ENCODE data around the gene SLC19A1. TPM values are rescaled to one million over a fixed set of nuclear protein-coding genes. Genes with fewer than 3 reads are reported as not detected.

The SLC19A1 gene
- total RNA-seq, 1 donor from 2014 or later = 11.0 TPM

DNA sequence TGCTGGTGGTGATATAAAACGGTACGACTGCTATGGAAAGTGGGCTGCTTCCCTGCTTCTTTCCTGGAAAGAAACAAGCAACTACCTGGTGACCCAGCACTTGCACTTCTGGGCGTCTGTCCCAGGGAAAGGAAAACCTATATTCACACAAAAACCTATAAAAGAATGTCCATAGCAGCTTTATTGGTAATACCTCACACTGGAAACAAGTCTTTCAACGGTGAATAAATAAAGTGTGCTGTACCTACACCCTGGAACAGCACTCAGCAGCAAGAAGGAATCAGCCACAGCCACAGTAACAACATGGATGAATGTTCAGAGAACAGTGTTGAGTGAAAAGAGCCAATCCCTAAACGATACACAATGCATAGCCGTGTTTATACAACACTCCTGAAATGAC lies 19.9 kb downstream of the SLC19A1 start:
- Mint-ChIP-seq H3K4me3 (ENCODE audit: unreplicated experiment) (no peak overlapping the region), H3K36me3 (ENCODE audit: unreplicated experiment) (peaks cover 34% of the 10 kb centered on the region), H3K27me3 (ENCODE audit: unreplicated experiment) (no peaks in the 10 kb centered on the region), H3K27ac (ENCODE audit: unreplicated experiment) (no peak overlapping the region), H3K4me1 (ENCODE audit: unreplicated experiment) (no peaks in the 10 kb centered on the region), H3K9me3 (ENCODE audit: unreplicated experiment) (peaks cover 42% of the 10 kb centered on the region)
- no peak for DNase-seq (ENCODE audit: extremely low spot score, unreplicated experiment)
- TF ChIP-seq, protein P1, sequence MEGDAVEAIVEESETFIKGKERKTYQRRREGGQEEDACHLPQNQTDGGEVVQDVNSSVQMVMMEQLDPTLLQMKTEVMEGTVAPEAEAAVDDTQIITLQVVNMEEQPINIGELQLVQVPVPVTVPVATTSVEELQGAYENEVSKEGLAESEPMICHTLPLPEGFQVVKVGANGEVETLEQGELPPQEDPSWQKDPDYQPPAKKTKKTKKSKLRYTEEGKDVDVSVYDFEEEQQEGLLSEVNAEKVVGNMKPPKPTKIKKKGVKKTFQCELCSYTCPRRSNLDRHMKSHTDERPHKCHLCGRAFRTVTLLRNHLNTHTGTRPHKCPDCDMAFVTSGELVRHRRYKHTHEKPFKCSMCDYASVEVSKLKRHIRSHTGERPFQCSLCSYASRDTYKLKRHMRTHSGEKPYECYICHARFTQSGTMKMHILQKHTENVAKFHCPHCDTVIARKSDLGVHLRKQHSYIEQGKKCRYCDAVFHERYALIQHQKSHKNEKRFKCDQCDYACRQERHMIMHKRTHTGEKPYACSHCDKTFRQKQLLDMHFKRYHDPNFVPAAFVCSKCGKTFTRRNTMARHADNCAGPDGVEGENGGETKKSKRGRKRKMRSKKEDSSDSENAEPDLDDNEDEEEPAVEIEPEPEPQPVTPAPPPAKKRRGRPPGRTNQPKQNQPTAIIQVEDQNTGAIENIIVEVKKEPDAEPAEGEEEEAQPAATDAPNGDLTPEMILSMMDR (IDR thresholded peaks at IDR 0.05) = no peak

DNA sequence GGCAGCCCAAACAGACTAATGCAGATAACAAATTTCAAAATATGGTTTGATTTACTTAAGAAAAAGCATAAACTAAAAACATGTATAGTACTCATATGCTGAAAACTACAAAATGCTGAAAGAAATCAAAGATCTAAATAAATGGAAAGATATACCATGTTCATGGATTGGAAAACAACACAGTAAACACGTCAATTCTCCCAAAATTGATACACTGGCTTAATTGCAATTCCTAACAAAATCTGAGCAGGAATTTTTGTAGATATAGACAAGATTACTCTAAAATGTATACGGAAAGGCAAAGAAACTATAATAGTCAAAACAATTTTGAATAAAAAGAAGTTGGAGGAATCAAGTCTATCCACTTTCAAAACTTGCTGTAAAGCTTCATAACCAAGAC lies 21.0 kb downstream of the SLC19A1 start:
- Mint-ChIP-seq H3K4me3 (ENCODE audit: unreplicated experiment) (no peak overlapping the region), H3K4me1 (ENCODE audit: unreplicated experiment) (no peaks in the 10 kb centered on the region), H3K9me3 (ENCODE audit: unreplicated experiment) (peaks cover 42% of the 10 kb centered on the region), H3K27ac (ENCODE audit: unreplicated experiment) (no peak overlapping the region), H3K27me3 (ENCODE audit: unreplicated experiment) (no peaks in the 10 kb centered on the region), H3K36me3 (ENCODE audit: unreplicated experiment) (peaks cover 34% of the 10 kb centered on the region)
- TF ChIP-seq, protein P1 (IDR thresholded peaks at IDR 0.05) = no peak
- DNase-seq (ENCODE audit: extremely low spot score, unreplicated experiment) = no peak

DNA sequence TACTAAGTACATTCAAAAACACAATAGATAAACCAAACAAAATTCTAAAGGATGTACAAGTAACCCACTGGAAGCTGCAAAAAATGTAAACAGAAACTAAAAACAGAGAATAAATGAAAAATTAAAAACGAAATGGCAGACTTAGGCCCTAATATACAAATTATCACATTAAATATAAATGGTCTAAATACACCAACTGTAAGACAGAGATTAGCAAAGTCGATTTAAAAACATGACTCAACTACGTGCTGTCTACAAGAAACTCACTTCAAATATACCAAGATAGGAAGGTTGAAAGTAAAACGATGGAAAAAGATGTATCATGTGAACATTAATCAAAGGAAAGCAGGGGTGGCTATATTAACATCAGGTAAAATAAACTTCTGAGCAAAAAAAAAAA lies 23.1 kb downstream of the SLC19A1 start:
- H3K27me3 Mint-ChIP-seq (ENCODE audit: unreplicated experiment) = no peaks in the 10 kb centered on the region
- TF ChIP-seq, protein P1 (IDR thresholded peaks at IDR 0.05) = no peak
- H3K27ac Mint-ChIP-seq (ENCODE audit: unreplicated experiment) = no peak overlapping the region
- H3K4me3 Mint-ChIP-seq (ENCODE audit: unreplicated experiment) = no peak overlapping the region
- H3K9me3 Mint-ChIP-seq (ENCODE audit: unreplicated experiment) = peaks cover 42% of the 10 kb centered on the region
- no peaks in the 10 kb centered on the region for H3K4me1 Mint-ChIP-seq (ENCODE audit: unreplicated experiment)
- DNase-seq (ENCODE audit: extremely low spot score, unreplicated experiment) = no peak
- peaks cover 34% of the 10 kb centered on the region for H3K36me3 Mint-ChIP-seq (ENCODE audit: unreplicated experiment)

DNA sequence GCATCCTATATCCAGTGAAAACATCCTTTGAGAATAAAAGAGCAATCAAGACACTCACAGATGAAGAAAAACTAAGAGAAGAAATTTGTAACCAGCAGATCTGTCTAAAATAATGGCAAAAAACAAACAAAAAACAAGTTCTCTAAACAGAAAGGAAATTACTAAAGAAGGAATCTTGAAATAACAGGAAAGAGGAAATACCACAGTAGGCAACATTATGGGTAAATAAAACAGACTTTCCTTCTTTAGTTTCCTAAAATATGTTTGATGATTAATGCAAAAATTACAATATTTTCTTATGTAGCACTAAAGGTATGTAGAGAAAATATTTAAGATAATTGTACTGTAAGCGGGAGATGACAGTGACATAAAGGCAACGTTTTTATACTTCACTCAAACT lies 23.5 kb downstream of the SLC19A1 start:
- peaks cover 42% of the 10 kb centered on the region for H3K9me3 Mint-ChIP-seq (ENCODE audit: unreplicated experiment)
- no peak for DNase-seq (ENCODE audit: extremely low spot score, unreplicated experiment)
- H3K27me3 Mint-ChIP-seq (ENCODE audit: unreplicated experiment) = no peaks in the 10 kb centered on the region
- no peaks in the 10 kb centered on the region for H3K4me1 Mint-ChIP-seq (ENCODE audit: unreplicated experiment)
- TF ChIP-seq, protein P1 (IDR thresholded peaks at IDR 0.05) = no peak
- H3K27ac Mint-ChIP-seq (ENCODE audit: unreplicated experiment) = no peak overlapping the region
- H3K4me3 Mint-ChIP-seq (ENCODE audit: unreplicated experiment) = no peak overlapping the region
- peaks cover 34% of the 10 kb centered on the region for H3K36me3 Mint-ChIP-seq (ENCODE audit: unreplicated experiment)

DNA sequence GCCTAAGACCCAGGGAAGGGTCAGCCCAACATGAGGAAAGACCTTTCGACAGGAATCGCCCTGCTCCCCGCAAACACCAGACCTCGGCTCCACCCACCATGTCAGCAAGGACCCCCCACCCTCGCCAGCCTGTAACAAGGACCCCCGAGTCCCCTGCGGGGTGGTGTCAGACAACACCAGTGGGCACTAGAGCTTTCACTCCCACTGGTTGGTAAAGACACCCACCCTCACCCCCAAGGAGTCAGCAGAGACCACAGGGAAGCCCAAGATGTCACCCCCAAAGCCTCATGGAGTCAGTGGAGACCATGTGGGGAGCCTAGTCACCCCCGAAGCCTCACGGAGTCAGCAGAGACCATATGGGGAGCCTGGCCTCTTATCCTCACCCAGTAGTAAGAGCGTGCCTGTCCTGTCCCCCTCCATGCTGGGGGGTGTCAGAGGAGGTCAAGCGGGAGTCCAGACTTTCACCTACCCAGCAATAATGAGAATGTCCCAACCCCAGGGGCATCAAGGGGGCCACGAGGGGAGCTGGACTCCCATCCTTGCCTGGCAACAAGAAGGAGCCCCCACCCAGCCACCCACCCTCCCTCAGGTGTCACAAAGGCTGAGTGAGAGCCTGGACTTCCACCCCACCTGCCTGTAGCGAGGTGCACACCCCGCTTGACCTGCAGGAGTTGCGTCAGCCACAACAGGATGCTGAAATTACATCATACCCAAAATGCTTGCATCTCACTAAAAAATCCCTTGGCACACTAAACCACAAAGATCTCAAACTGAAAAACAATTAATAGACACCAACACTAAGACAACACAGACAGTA lies 24.8 kb downstream of the SLC19A1 start:
- Mint-ChIP-seq H3K4me1 (ENCODE audit: unreplicated experiment) (no peaks in the 10 kb centered on the region), H3K27me3 (ENCODE audit: unreplicated experiment) (no peaks in the 10 kb centered on the region), H3K36me3 (ENCODE audit: unreplicated experiment) (peaks cover 34% of the 10 kb centered on the region), H3K4me3 (ENCODE audit: unreplicated experiment) (no peak overlapping the region), H3K27ac (ENCODE audit: unreplicated experiment) (no peak overlapping the region), H3K9me3 (ENCODE audit: unreplicated experiment) (peaks cover 41% of the 10 kb centered on the region)
- TF ChIP-seq, protein P1 (IDR thresholded peaks at IDR 0.05) = no peak
- no peak for DNase-seq (ENCODE audit: extremely low spot score, unreplicated experiment)
